GM20000 (cell line): ENCODE measurements around the gene ZFP36L1.

ENCODE experiments used
- DNase-seq: peaks from one replicate; pipeline ENCODE4 v3.0.0; 2012; ENCODE audit warnings: low spot score
- CTCF ChIP-seq: IDR thresholded peaks from 2 replicates; pipeline ENCODE4 v1.5.1; 2012; ENCODE audit warnings: mild to moderate bottlenecking, control low read depth; ENCODE audit errors: extremely low read depth, missing control alignments

ZFP36L1 gene

DNA sequence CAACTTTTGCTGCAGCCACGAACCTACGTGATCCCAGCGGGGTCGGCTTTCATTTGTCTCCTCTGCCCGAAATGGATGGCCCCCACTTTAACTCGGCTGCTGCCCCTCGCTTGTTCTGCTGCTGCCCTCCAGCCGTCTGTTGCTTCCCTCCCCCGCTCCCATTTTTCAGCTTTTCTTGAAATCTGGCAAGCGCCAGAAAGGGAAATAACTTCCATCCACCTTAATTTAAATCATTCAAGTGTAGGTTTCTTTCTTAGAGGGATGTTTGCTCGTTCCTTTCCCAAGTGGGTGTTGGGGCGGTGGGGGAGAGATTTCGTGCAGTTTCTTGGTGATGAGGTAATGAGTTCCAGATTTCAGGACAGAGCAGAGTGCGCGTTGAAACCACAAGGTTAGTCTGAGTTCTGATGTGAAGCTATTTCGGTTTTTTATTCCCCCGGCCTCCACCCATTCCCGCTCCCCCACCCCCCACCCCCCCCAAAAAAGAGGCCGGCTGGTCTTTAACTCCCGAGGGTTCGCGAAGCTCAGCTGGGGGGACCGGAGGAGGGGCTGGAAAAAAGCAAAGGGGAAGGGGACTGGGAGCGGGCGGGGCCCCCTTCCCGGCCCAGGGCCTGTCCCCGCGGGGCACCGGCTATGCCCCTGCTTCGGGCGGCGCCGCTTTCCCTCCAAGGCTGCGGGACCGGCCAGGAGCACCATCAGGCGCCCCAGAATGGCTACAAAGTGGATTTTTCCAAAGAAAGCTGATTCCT lies 2.2 kb upstream of the ZFP36L1 start:
- DNase-seq, result peak; percentile 55
- TF ChIP-seq CTCF, result no peak

- TF ChIP-seq CTCF, result no peak
- DNase-seq, result peak; percentile 68
These were observed 1.4 kb upstream of the ZFP36L1 start for GRCh38 chr14:68794130-68794850.

DNA sequence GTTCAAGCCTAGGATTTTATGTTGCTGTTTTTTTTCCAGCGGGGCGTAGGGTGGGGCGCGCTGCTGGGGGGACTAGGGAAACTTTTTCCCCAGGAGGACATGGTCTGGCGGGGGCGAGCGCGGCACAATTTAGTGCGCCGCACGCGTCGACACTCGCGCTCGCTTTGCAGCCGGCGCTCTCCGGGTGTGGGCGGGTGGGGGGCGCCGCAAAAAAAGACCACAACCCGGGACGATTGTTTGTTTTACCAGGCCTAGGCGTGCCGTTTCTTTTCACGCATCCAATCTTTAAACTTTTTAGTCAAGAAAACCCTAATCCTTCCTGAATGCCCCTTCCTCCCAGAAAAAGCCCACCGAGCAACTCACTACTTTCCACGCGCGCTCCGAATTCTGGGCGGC lies 865 bp upstream of the ZFP36L1 start:
- DNase-seq, result no peak
- no peak for TF ChIP-seq CTCF

GRCh38 chr14:68792678-68792978 lies 239 bp downstream of the ZFP36L1 start:
- no peak for TF ChIP-seq CTCF
- DNase-seq, result no peak

GRCh38 chr14:68791902-68792677 lies 777 bp downstream of the ZFP36L1 start:
- no peak for DNase-seq
- no peak for TF ChIP-seq CTCF

DNA sequence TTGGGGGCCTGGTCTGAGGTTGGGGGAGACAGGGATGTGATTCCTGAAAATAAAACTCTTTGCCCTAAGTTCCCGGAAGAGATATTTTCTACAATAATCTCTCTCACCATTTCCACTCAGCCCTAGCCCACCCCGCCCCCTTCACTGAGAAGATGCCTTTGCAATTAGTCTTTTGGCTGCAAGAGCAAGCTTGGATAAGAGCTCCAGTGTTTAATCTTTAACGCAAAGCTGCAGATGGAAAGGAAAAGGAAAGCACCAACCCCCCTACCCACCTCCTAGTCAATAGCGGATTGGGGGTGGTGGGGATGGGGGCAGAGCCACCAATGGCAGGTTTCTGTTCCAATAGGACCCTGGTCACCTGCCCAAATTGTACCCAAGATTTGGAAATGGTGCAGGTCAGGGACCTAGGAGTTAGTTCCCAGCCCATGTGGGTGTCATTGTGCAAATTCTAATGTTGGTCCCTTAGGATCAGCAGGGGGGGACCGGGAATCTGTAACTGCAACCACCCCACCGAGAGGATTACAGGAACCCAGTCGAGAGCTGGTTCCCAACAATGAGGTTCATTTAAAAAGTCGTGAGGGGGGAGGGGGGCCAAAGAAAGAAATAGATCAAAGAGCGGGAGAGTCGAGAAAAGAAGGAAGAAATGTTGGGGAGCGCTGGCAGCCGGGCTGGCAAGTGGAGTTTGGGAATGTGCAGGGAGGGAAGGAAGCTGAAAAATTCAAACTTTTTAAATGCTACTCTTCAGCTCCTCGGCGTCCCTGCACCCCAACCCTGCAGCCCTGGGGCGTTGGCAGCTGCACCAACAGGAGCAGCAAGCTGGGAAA lies 1.6 kb downstream of the ZFP36L1 start:
- no peak for DNase-seq
- no peak for TF ChIP-seq CTCF
